PFSK-1 (cell line): ENCODE data around the gene KLHL11.

ENCODE experiments used
- FOXP2 ChIP-seq: optimal IDR thresholded peaks from 2 replicates; pipeline ENCODE3; 2011; ENCODE audit warnings: borderline replicate concordance, control low read depth, inconsistent platforms; ENCODE audit not compliant: insufficient read depth; ENCODE audit errors: extremely low read length, extremely low read depth
- POLR2AphosphoS5 ChIP-seq: IDR thresholded peaks from 2 replicates; pipeline ENCODE4 v1.6.1; 2012; ENCODE audit warnings: low read depth, mild to moderate bottlenecking, control low read depth, low read length, moderate library complexity
- SIN3A ChIP-seq: IDR thresholded peaks from 2 replicates; pipeline ENCODE4 v1.6.1; 2012; ENCODE audit warnings: mild to moderate bottlenecking, low read length, moderate library complexity, borderline replicate concordance; ENCODE audit not compliant: insufficient read depth
- TAF1 ChIP-seq: IDR thresholded peaks from 2 replicates; pipeline ENCODE4 v1.6.1; 2012; ENCODE audit warnings: low read length, control low read depth, borderline replicate concordance; ENCODE audit not compliant: insufficient read depth
- TF ChIP-seq, protein P1 (sequence below), 2 experiments: IDR thresholded peaks; 2 replicates each; pipeline versions ENCODE4 v1.6.1 to v1.8.0; 2011 to 2012; ENCODE audit warnings: low read depth in 2 of 2, low read length in 2 of 2, control low read depth in 1 of 2, inconsistent platforms in 1 of 2, mild to moderate bottlenecking in 1 of 2, moderate library complexity in 1 of 2; ENCODE audit not compliant: insufficient read depth in 1 of 2

Gene KLHL11

DNA sequence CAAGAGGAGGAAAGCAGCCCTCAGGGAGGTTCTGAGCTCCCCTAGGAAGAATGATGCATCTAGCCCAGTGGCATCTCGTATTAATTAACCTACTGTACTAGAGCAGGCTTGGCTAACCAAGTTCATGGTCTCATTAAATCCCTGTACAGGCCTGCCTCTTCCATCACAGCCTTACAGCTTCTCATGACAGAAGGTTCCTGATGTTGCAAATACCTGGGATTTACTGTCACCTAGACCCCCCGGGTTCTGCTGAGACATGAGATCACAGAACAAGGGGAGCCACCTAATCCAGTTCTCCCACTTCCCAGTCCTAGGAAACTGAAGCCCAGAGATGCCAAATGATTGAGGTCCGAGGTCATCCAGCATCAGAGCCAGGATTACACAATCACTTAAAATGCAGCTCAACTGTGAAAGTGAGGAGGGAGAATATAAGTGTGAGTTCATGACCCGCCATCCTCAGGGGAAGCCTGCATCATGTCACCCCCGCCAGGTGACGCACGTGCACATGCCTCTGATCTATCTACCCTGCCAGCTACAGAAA, 29.6 kb upstream of the KLHL11 start:
- TF ChIP-seq SIN3A = no peak
- no peak for TF ChIP-seq FOXP2
- TF ChIP-seq TAF1 = no peak
- TF ChIP-seq, protein P1, sequence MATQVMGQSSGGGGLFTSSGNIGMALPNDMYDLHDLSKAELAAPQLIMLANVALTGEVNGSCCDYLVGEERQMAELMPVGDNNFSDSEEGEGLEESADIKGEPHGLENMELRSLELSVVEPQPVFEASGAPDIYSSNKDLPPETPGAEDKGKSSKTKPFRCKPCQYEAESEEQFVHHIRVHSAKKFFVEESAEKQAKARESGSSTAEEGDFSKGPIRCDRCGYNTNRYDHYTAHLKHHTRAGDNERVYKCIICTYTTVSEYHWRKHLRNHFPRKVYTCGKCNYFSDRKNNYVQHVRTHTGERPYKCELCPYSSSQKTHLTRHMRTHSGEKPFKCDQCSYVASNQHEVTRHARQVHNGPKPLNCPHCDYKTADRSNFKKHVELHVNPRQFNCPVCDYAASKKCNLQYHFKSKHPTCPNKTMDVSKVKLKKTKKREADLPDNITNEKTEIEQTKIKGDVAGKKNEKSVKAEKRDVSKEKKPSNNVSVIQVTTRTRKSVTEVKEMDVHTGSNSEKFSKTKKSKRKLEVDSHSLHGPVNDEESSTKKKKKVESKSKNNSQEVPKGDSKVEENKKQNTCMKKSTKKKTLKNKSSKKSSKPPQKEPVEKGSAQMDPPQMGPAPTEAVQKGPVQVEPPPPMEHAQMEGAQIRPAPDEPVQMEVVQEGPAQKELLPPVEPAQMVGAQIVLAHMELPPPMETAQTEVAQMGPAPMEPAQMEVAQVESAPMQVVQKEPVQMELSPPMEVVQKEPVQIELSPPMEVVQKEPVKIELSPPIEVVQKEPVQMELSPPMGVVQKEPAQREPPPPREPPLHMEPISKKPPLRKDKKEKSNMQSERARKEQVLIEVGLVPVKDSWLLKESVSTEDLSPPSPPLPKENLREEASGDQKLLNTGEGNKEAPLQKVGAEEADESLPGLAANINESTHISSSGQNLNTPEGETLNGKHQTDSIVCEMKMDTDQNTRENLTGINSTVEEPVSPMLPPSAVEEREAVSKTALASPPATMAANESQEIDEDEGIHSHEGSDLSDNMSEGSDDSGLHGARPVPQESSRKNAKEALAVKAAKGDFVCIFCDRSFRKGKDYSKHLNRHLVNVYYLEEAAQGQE (IDR thresholded peaks at IDR 0.05; ENCODE audit: insufficient read depth in 1 of 2, low read depth in 2 of 2, low read length in 2 of 2) = no peak
- TF ChIP-seq POLR2AphosphoS5 = no peak

GRCh38 chr17:41893384-41893783, 28.2 kb upstream of the KLHL11 start:
- TF ChIP-seq POLR2AphosphoS5 (no peak), FOXP2 (no peak), SIN3A (no peak), TAF1 (no peak)
- TF ChIP-seq, protein P1 (IDR thresholded peaks at IDR 0.05; ENCODE audit: insufficient read depth in 1 of 2, low read depth in 2 of 2, low read length in 2 of 2) = no peak

DNA sequence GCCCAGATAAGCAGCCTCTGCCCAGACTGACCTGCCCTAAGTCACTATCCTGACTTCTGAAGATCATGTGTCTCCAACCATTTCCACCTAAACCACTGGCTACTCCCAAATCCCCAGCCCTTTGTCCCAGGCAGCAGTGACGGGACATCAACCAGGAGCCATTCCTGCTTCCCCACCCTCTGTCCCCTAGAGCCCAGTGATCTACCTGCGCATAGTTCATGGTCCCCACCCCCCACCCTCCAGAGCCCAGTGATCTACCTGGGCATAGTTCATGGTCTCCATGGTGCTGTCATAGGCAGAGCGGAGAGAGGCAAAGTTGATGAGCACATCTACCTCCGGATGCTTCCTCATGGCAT, 26.8 kb upstream of the KLHL11 start:
- TF ChIP-seq, protein P1 (IDR thresholded peaks at IDR 0.05; ENCODE audit: insufficient read depth in 1 of 2, low read depth in 2 of 2, low read length in 2 of 2) = no peak
- TF ChIP-seq FOXP2 (no peak), SIN3A (no peak), TAF1 (no peak), POLR2AphosphoS5 (no peak)

GRCh38 chr17:41891135-41892020, 26.2 kb upstream of the KLHL11 start:
- TF ChIP-seq TAF1 (no peak), FOXP2 (no peak)

DNA sequence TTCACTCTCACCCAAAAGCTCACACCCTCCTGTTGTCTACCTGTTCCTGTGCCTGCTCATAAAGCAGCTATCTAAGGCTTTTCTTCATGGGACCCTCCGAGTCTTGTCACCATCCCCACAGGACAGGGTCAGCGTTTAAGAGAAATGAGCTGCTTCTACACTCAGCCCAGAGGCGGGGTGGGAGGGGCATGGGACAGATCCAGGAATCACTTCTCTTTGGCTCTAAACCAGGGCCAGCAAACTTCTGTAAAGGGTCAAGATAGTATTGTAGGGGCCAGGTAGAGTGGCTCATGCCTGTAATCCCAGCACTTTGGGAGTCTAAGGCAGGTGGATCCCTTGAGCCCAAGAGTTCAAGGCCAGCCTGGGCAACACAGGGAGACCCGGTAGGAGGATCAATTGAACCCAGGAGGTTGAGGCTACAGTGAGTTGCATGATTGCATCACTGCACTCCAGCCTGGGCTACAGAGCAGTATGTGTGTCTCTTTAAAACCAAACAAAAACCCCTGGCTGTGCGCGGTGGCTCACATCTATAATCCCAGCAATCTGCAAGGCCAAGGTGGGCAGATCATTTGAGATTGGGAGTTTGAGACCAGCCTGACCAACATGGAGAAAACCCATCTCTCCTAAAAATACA, 23.2 kb upstream of the KLHL11 start:
- TF ChIP-seq TAF1 = no peak
- no peak for TF ChIP-seq FOXP2
- TF ChIP-seq, protein P1 (IDR thresholded peaks at IDR 0.05; ENCODE audit: insufficient read depth in 1 of 2, low read depth in 2 of 2, low read length in 2 of 2) = no peak
- TF ChIP-seq SIN3A = no peak
- no peak for TF ChIP-seq POLR2AphosphoS5
